Stimulated activated CD8-positive, alpha-beta memory T cell treated with anti-CD3 and anti-CD28 coated beads, Interleukin-4, amount 100 ng/mL, for 4 hours (primary cell): Measurements from ENCODE around the gene CD40LG.

Experiments used
- DNase-seq, 2 donors: peaks; one replicate each; pipeline ENCODE4 v3.0.0-alpha.2; 2020; ENCODE audit warnings: low read depth in 2 of 2, low spot score in 1 of 2

The CD40LG gene

GRCh38 chrX:136646602-136647239 lies 1.2 kb upstream of the CD40LG start:
- no peak for DNase-seq

GRCh38 chrX:136650811-136651210 lies 2.9 kb downstream of the CD40LG start:
- no peak for DNase-seq

- DNase-seq: no peak
Observed at GRCh38 chrX:136652822-136653723, 5.1 kb downstream of the CD40LG start.

GRCh38 chrX:136656361-136656964 lies 8.5 kb downstream of the CD40LG start:
- no peak for DNase-seq

GRCh38 chrX:136658151-136658550 lies 10.2 kb downstream of the CD40LG start:
- DNase-seq: no peak

GRCh38 chrX:136659174-136659573 lies 11.2 kb downstream of the CD40LG start:
- DNase-seq: no peak

GRCh38 chrX:136660896-136661295 lies 12.9 kb downstream of the CD40LG start:
- DNase-seq: no peak

GRCh38 chrX:136662104-136662503 lies 14.1 kb downstream of the CD40LG start:
- DNase-seq: no peak

- DNase-seq: no peak
Observed at GRCh38 chrX:136662976-136663375, 15.0 kb downstream of the CD40LG start.

GRCh38 chrX:136665258-136665900 lies 17.4 kb downstream of the CD40LG start:
- DNase-seq: no peak

GRCh38 chrX:136666088-136666487 lies 18.1 kb downstream of the CD40LG start:
- DNase-seq: no peak

GRCh38 chrX:136667446-136668168 lies 19.6 kb downstream of the CD40LG start:
- no peak for DNase-seq

GRCh38 chrX:136671006-136671610 lies 23.1 kb downstream of the CD40LG start:
- no peak for DNase-seq

- DNase-seq: no peak
Observed at GRCh38 chrX:136674270-136674985, 26.5 kb downstream of the CD40LG start.

- no peak for DNase-seq
Observed at GRCh38 chrX:136679531-136679930, 31.6 kb downstream of the CD40LG start.

GRCh38 chrX:136684120-136684519 lies 36.2 kb downstream of the CD40LG start:
- DNase-seq: no peak

- no peak for DNase-seq
Observed at GRCh38 chrX:136687457-136687856, 39.5 kb downstream of the CD40LG start.

GRCh38 chrX:136689436-136689835 lies 41.5 kb downstream of the CD40LG start:
- no peak for DNase-seq

GRCh38 chrX:136691028-136691809 lies 43.3 kb downstream of the CD40LG start:
- DNase-seq: no peak
